ENCODE data around the gene PTOV1. TPM values are rescaled to one million over a fixed set of nuclear protein-coding genes. Genes with fewer than 3 reads are reported as not detected.

Gene PTOV1
- total and polyA plus RNA-seq, 2 of the 4 experiments (the other 2 are of a cell fraction) = 34.4 to 107 TPM

- no peak for TF ChIP-seq CTCF (conservative IDR thresholded peaks at IDR 0.05; ENCODE audit: low read depth, low read length)
- no peak for TF ChIP-seq BHLHE40 (IDR thresholded peaks at IDR 0.05; ENCODE audit: low read depth, low read length)
- no peak for TF ChIP-seq CHD1 (IDR thresholded peaks at IDR 0.05; ENCODE audit: low read depth, low read length)
- TF ChIP-seq USF2 (IDR thresholded peaks at IDR 0.05; ENCODE audit: low read depth, low read length) = no peak
- no peak for TF ChIP-seq RCOR1 (IDR thresholded peaks at IDR 0.05; ENCODE audit: insufficient replicate concordance, low read length)
- no peak for TF ChIP-seq RAD21 (IDR thresholded peaks at IDR 0.05; ENCODE audit: low read length)
- TF ChIP-seq RFX5 (IDR thresholded peaks at IDR 0.05; ENCODE audit: low read depth, low read length) = no peak
- TF ChIP-seq MXI1 (IDR thresholded peaks at IDR 0.05; ENCODE audit: borderline replicate concordance, low read depth, low read length) = no peak
- no peak for TF ChIP-seq POLR2A (IDR thresholded peaks at IDR 0.05; ENCODE audit: low read depth, low read length)
- no peak for TF ChIP-seq ELK1 (IDR thresholded peaks at IDR 0.05; ENCODE audit: borderline replicate concordance, low read depth, low read length)
- TF ChIP-seq FOS (IDR thresholded peaks at IDR 0.05; ENCODE audit: low read depth, low read length) = no peak
- no peak for TF ChIP-seq SMC3 (IDR thresholded peaks at IDR 0.05; ENCODE audit: low read depth, low read length)
- no peak for TF ChIP-seq CEBPB (IDR thresholded peaks at IDR 0.05; ENCODE audit: low read depth, low read length)
- TF ChIP-seq NFE2L2 (IDR thresholded peaks at IDR 0.05; ENCODE audit: low read depth, low read length) = no peak
- TF ChIP-seq MAFK (IDR thresholded peaks at IDR 0.05; ENCODE audit: low read depth, low read length) = no peak
- TF ChIP-seq MAZ (IDR thresholded peaks at IDR 0.05; ENCODE audit: borderline replicate concordance, low read depth, low read length) = no peak
- no peak overlapping the region for H2BK5ac ChIP-seq (ENCODE audit: low read depth, low read length, poor library complexity, severe bottlenecking)
- peaks cover 13% of the 10 kb centered on the region for H3K4me1 ChIP-seq (ENCODE audit: control insufficient read depth, insufficient read depth, low read length)
- H4K8ac ChIP-seq (ENCODE audit: low read depth in 2 of 2, low read length in 2 of 2) = no peak overlapping the region
- peaks cover 67% of the 10 kb centered on the region for H4K20me1 ChIP-seq (ENCODE audit: insufficient read depth, low read length)
- no peak overlapping the region for H3K18ac ChIP-seq (ENCODE audit: low read depth, low read length)
- no peak overlapping the region for H3K4me2 ChIP-seq (ENCODE audit: low read depth, low read length)
- no CpG with 5 or more reads among the region's 5 CpGs for WGBS, 2 experiments (ENCODE audit: extremely low coverage in 2 of 2, insufficient read length in 1 of 2)
- H2AK9ac ChIP-seq (replicated peaks; ENCODE audit: low read depth, low read length, poor library complexity) = no peak overlapping the region
- H2AK5ac ChIP-seq (ENCODE audit: low read depth, low read length) = no peak overlapping the region
- peaks cover 0 to 74% of the 10 kb centered on the region in 2 experiments for H3K79me1 ChIP-seq (ENCODE audit: low read depth in 1 of 2, low read length in 2 of 2)
- H4K5ac ChIP-seq (ENCODE audit: low read depth, low read length) = no peak overlapping the region
- H3K56ac ChIP-seq (ENCODE audit: extremely low read depth, insufficient read depth, low read length) = no peak overlapping the region
- H3K4ac ChIP-seq (ENCODE audit: low read depth, low read length) = no peak overlapping the region
- H3K9me1 ChIP-seq (ENCODE audit: insufficient read depth, low read length) = peaks cover 8% of the 10 kb centered on the region
- H3K27me3 ChIP-seq (ENCODE audit: control insufficient read depth, insufficient read depth, low read length) = no peaks in the 10 kb centered on the region
- no peak for ATAC-seq (ENCODE audit: low read depth)
- CTCF ChIA-PET = no interaction called here
- no peak overlapping the region for H3K9ac ChIP-seq (ENCODE audit: low read depth, low read length)
- no peak overlapping the region for H3K27ac ChIP-seq (ENCODE audit: insufficient read depth, low read length)
- H2BK120ac ChIP-seq (ENCODE audit: low read depth, low read length) = no peak overlapping the region
- DNase-seq = no peak
- no peaks in the 10 kb centered on the region for H3K9me3 ChIP-seq (ENCODE audit: control insufficient read depth, insufficient read depth, low read length)
- no peak overlapping the region for H4K91ac ChIP-seq (ENCODE audit: insufficient read depth, low read depth, low read length)
- no peak overlapping the region for H3K23ac ChIP-seq (ENCODE audit: low read depth, low read length)
- no peak overlapping the region for H3K14ac ChIP-seq (replicated peaks; ENCODE audit: low read depth, low read length)
- BruUV-seq (replicated peaks) = no TSS peak
- H2BK15ac ChIP-seq (ENCODE audit: low read depth, low read length) = no peak overlapping the region
- dilution Hi-C loops (cut with HindIII; ENCODE audit: low sequenced_read_pairs, unreplicated experiment) (no loop called here), in situ Hi-C loops (cut with MboI; ENCODE audit: low sequenced_read_pairs) (loop anchor here (10.0 kb wide), 1 partner anchor 173 kb away; the partner anchor contains the start of gene ADM5), intact Hi-C loops (cut with micrococcal nuclease) (no loop called here)
- POLR2A ChIA-PET (ENCODE audit: unreplicated experiment) = no interaction called here
- no peak overlapping the region for H2BK20ac ChIP-seq (ENCODE audit: low read depth, low read length)
- H3K36me3 ChIP-seq (ENCODE audit: control insufficient read depth, insufficient read depth, low read length) = peaks cover 77% of the 10 kb centered on the region
- no peak overlapping the region for H3K4me3 ChIP-seq (ENCODE audit: insufficient read depth, low read depth, low read length)
- no peak overlapping the region for H2AFZ ChIP-seq (replicated peaks; ENCODE audit: low read length, poor library complexity)
Measured at GRCh38 chr19:49857838-49858087, 6.8 kb downstream of the PTOV1 start.
